Natural killer cell treated with Interleukin-12 subunit alpha and Interleukin-12 subunit beta and Interleukin-15 and Interleukin-18, amount 100 ng/mL, for 72 hours (primary cell): ENCODE measurements around the gene LRRK1. TPM values are rescaled to one million over a fixed set of nuclear protein-coding genes. Genes with fewer than 3 reads are reported as not detected.

Experiments
- ATAC-seq, 2 donors: fragments of 150-1000 bp; cut with Tn5 transposase in 1 of 2; sonication (Bioruptor Pico), chemical (Tn5 transposase) in 1 of 2; 2 replicates each; pipeline ENCODE4 v1.10.0; 2021
- DNase-seq: peaks from one replicate; pipeline ENCODE4 v3.0.0; 2022; ENCODE audit warnings: low spot score
- H3K27ac Mint-ChIP-seq, 2 donors: 1 replicate in 1 of 2; 2 replicates in 1 of 2; pipeline ENCODE4 v1.8.0; 2022; ENCODE audit warnings: mixed read lengths in 2 of 2, mild to moderate bottlenecking in 1 of 2, moderate library complexity in 1 of 2
- H3K27me3 Mint-ChIP-seq, 2 donors: 1 replicate in 1 of 2; 2 replicates in 1 of 2; pipeline ENCODE4 v1.8.0; 2022; ENCODE audit warnings: mixed read lengths in 2 of 2
- H3K36me3 Mint-ChIP-seq: one replicate; pipeline ENCODE4 v1.8.0; 2022; ENCODE audit warnings: mixed read lengths
- H3K4me1 Mint-ChIP-seq, 2 donors: 1 replicate in 1 of 2; 2 replicates in 1 of 2; pipeline ENCODE4 v1.8.0; 2022; ENCODE audit warnings: low read depth in 2 of 2, mixed read lengths in 2 of 2, mild to moderate bottlenecking in 1 of 2
- H3K4me3 Mint-ChIP-seq: one replicate; pipeline ENCODE4 v1.8.0; 2022; ENCODE audit warnings: mixed read lengths
- H3K9me3 Mint-ChIP-seq: 2 replicates; pipeline ENCODE4 v1.8.0; 2022; ENCODE audit warnings: mixed read lengths
- total RNA-seq, 2 donors: library from RNA; stranded (reverse); gene quantifications; one replicate each; pipeline ENCODE4 v1.2.3, GENCODE V29; 2022

Gene LRRK1
- total RNA-seq, 2 donors from 2014 or later = 0.17 to 0.70 TPM

DNA sequence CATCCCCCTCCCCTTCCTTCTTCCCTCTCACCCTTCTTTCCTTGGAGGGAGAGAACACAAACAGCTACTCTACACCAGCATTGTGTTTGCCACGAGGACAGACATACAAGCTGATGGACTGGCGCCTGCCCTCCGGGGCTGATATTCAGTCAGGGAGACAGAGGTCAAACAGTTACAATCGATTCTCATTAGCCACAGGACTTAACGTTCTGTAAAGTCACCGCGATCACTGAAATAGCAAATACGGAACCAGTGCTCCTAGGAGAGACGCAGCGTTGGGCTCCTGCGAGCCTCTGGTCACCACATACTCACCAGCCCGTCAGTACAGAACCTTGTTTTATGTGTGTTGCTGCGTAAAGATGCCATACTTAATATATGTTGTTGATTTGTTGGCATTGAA is 108.8 kb downstream of the LRRK1 start:
- no peak for DNase-seq
- H3K9me3 Mint-ChIP-seq = no peaks in the 10 kb centered on the region
- H3K27me3 Mint-ChIP-seq = peaks cover 12 to 18% of the 10 kb centered on the region in 2 donors
- no peak overlapping the region for H3K4me3 Mint-ChIP-seq
- no peaks in the 10 kb centered on the region for H3K36me3 Mint-ChIP-seq
- ATAC-seq = no peak
- no peaks in the 10 kb centered on the region for H3K4me1 Mint-ChIP-seq
- no peak overlapping the region for H3K27ac Mint-ChIP-seq

DNA sequence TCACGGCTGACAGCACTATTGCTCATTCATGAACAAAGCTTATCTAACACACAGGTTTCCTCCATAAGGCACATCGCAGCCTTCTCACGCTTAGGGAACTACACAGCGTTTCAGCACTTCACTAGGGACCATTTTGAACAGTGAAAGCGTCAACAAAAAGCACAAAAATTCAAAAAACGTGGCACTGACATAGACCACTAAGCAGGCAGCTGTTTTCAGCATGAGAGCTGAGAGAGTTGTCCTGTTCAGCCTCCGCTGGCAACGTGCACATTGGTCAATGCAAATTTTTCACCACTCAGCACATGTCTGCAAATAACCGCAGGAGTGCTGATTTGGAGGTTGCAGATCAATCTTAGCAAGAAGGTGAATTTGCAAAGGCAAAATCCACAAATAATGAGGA is 109.2 kb downstream of the LRRK1 start:
- DNase-seq (no peak), ATAC-seq (no peak)
- H3K27ac Mint-ChIP-seq = no peak overlapping the region
- H3K9me3 Mint-ChIP-seq = no peaks in the 10 kb centered on the region
- H3K4me3 Mint-ChIP-seq = no peak overlapping the region
- H3K4me1 Mint-ChIP-seq = no peaks in the 10 kb centered on the region
- H3K36me3 Mint-ChIP-seq = no peaks in the 10 kb centered on the region
- peaks cover 14 to 22% of the 10 kb centered on the region in 2 donors for H3K27me3 Mint-ChIP-seq

DNA sequence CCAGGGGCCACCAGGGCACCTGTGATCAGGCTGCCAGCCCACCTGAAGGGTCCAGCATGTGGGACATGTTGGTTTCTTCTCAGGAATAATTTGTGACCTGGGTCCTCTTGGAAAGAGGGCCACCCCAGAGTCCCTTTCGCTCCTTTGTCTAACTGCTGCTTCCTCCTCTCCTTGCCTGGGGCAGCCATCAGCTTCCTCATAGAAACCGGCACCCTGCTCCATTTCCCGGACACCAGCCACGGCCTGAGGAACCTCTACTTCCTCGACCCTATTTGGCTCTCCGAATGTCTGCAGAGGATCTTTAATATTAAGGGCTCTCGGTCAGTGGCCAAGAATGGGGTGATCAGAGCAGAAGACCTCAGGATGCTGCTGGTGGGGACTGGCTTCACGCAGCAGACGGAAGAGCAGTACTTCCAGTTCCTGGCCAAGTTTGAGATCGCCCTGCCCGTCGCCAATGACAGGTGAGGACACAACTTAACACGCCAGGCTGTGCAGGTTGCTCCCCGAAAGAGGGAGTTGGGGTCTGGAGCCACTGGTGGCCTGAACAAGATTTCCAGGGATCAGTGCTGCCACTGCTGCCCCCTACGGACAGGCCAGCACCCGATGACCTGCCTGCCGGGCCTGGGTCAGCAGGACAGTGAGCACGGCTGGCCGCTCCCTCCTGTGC is 109.7 kb downstream of the LRRK1 start:
- H3K4me1 Mint-ChIP-seq = no peaks in the 10 kb centered on the region
- H3K36me3 Mint-ChIP-seq = no peaks in the 10 kb centered on the region
- no peak overlapping the region for H3K4me3 Mint-ChIP-seq
- H3K27me3 Mint-ChIP-seq = peaks cover 17 to 27% of the 10 kb centered on the region in 2 donors
- ATAC-seq (no peak), DNase-seq (no peak)
- no peak overlapping the region for H3K27ac Mint-ChIP-seq
- no peaks in the 10 kb centered on the region for H3K9me3 Mint-ChIP-seq

DNA sequence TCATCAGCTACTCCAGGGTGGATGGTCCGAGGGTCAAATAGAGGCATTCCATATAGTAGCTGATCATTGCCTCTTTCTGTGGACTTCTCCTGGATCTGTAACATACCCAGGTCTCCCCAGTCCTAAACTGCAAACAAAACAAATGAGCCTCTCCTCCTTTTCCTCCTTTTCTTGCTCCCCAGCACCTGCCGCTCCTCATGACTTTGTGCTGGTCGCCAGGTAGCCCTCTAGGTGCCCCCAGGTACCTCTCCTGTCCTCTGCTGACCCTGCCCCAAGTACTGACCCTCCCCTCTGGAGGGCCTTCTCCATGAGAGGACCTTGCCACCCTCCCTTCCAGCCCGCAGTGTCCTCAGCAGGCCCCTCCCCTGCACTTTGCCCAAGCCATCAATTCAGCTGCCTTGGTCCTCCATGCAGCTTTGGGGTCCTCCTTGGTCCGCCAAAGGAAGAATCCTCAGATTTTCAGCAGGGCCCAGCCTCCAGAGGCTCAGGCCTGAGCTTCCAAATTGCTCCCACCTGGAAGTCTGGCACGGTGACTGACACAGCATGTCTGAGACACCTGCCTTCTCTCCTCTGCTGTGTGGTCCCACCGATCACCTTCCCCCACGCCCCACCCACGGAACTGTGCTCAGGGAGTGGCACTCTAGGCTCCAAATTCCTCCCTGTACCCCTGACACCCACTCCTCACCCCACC is 111.0 kb downstream of the LRRK1 start:
- Mint-ChIP-seq H3K9me3 (peaks cover 5% of the 10 kb centered on the region), H3K27me3 (peaks cover 27 to 39% of the 10 kb centered on the region in 2 donors), H3K36me3 (peaks cover 6% of the 10 kb centered on the region), H3K4me3 (no peak overlapping the region), H3K27ac (no peak overlapping the region), H3K4me1 (no peaks in the 10 kb centered on the region)
- no peak for DNase-seq
- no peak for ATAC-seq

DNA sequence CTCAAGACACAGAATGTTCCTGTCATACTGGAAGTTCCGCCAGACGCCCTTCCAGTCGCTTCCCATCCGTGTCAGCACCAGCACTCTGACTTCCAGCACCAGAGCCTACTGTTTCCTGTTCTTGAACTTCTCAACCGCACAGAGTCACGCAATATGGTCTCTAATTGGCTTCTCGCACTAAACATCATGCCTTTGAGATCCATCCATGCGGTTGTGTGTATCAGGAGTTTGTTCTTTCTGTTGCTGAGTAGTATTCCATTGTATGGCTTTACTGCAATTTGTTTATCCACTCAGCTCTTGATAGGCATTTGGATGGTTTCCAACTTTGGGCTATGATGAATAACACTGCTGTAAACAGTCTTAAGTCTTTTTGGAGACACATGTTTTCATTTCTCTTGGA is 112.1 kb downstream of the LRRK1 start:
- peaks cover 29 to 49% of the 10 kb centered on the region in 2 donors for H3K27me3 Mint-ChIP-seq
- no peak overlapping the region for H3K4me3 Mint-ChIP-seq
- H3K4me1 Mint-ChIP-seq = peaks cover 0 to 4% of the 10 kb centered on the region in 2 donors
- H3K36me3 Mint-ChIP-seq = peaks cover 14% of the 10 kb centered on the region
- no peak for ATAC-seq
- DNase-seq = no peak
- peaks cover 8% of the 10 kb centered on the region for H3K9me3 Mint-ChIP-seq
- H3K27ac Mint-ChIP-seq = no peak overlapping the region

DNA sequence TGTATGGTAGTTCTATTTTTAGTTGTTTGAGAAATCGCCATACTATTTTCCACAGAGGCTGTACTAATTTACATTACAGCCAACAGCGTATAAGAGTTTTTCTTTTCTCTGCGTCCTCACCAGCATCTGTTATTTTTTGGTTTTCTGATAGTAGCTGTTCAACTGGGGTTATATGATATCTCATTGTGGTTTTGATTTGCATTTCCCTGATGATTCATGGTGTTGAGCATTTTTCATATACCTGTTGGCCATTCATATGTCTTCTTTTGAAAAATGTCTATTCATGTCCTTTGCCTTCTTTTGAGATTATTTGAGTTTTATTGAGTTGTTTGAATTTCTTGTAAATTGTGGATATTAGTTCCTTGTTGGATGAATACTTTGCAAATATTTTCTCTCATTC is 114.6 kb downstream of the LRRK1 start:
- no peak for DNase-seq
- Mint-ChIP-seq H3K4me3 (no peak overlapping the region), H3K36me3 (peaks cover 18% of the 10 kb centered on the region), H3K4me1 (peaks cover 0 to 4% of the 10 kb centered on the region in 2 donors), H3K27ac (no peak overlapping the region), H3K9me3 (peaks cover 11% of the 10 kb centered on the region), H3K27me3 (peaks cover 37 to 62% of the 10 kb centered on the region in 2 donors)
- no peak for ATAC-seq

DNA sequence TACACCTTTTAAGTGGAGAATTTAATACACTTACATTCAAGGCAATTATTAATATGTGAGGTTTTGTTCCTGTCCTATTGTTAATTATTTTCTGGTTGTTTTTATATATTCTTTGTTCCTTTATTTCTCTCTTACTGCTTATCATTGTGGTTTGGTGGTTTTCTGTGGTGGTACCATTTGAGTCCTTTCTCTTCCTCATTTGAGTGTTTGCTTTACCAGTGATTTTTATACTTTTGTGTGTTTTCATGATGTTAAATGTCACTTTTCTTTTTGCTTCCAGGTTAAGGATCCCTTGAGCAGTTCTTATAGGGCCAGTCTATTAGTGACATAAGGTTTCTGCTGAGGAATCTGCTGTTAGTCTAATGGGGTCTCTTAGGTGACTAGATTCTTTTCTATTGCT is 116.5 kb downstream of the LRRK1 start:
- DNase-seq (no peak), ATAC-seq (no peak)
- no peak overlapping the region for H3K4me3 Mint-ChIP-seq
- H3K4me1 Mint-ChIP-seq = peaks cover 0 to 4% of the 10 kb centered on the region in 2 donors
- H3K36me3 Mint-ChIP-seq = peaks cover 18% of the 10 kb centered on the region
- peaks cover 11% of the 10 kb centered on the region for H3K9me3 Mint-ChIP-seq
- H3K27ac Mint-ChIP-seq = no peak overlapping the region
- peaks cover 43 to 77% of the 10 kb centered on the region in 2 donors for H3K27me3 Mint-ChIP-seq

DNA sequence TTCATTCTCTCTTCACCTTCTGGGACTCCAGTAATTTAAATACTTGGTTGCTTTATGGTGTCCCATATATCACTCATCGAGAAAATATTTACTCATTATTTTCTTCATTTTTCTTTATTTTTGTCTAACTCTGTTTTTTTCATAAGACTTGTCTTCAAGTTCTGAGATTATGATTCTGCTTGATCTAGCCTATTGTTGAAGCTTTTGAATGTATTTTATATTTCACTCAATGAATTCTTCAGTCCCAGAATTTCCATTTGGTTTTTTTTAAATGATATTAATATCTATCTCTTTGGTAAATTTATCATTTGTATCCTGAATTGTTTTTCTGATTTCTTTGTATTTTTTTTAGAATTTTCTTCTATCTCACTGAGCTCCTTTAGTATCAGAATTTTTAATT is 117.0 kb downstream of the LRRK1 start:
- DNase-seq (no peak), ATAC-seq (no peak)
- no peak overlapping the region for H3K4me3 Mint-ChIP-seq
- H3K9me3 Mint-ChIP-seq = peaks cover 11% of the 10 kb centered on the region
- peaks cover 0 to 4% of the 10 kb centered on the region in 2 donors for H3K4me1 Mint-ChIP-seq
- no peak overlapping the region for H3K27ac Mint-ChIP-seq
- H3K36me3 Mint-ChIP-seq = peaks cover 18% of the 10 kb centered on the region
- peaks cover 37 to 77% of the 10 kb centered on the region in 2 donors for H3K27me3 Mint-ChIP-seq

DNA sequence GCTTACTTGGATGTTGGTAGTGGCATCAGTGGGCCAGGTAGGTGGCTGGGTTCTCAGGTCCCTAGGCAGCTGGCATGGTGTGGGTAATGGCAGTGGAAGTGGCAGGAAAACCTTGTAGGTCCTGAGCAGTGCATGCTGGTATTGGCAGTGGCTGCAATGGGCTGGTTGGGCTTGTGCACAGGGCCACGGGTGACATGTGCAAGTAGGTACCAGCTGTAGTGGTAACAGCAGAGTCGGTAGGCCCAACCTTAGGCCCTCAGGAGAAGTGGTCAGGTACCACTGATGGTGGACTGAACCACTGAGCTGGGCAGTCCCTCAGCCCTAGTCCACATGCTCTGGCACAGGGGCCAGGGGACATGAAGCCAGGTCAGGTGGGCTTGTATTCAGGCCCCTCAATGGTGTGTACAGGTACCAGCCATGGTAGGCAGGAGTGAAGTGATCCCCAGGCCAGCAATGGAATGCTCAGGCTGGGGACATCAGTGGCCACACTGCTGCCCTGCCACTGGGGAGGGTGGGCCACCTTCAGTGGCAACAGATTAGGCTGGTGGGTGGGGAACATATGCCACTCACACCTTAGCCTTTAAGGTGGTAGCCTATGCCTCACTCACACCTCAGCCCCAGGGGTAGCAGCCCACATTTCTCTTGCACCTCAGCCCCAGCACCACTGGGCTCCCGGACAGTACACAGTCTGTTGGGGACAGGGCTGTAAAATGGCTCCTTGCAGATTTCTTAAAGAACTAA is 118.1 kb downstream of the LRRK1 start:
- Mint-ChIP-seq H3K4me3 (no peak overlapping the region), H3K4me1 (peaks cover 0 to 4% of the 10 kb centered on the region in 2 donors), H3K27ac (no peak overlapping the region), H3K9me3 (peaks cover 11% of the 10 kb centered on the region), H3K36me3 (peaks cover 18% of the 10 kb centered on the region), H3K27me3 (peaks cover 38 to 83% of the 10 kb centered on the region in 2 donors)
- no peak for DNase-seq
- ATAC-seq = peak; percentile 27 to 36

DNA sequence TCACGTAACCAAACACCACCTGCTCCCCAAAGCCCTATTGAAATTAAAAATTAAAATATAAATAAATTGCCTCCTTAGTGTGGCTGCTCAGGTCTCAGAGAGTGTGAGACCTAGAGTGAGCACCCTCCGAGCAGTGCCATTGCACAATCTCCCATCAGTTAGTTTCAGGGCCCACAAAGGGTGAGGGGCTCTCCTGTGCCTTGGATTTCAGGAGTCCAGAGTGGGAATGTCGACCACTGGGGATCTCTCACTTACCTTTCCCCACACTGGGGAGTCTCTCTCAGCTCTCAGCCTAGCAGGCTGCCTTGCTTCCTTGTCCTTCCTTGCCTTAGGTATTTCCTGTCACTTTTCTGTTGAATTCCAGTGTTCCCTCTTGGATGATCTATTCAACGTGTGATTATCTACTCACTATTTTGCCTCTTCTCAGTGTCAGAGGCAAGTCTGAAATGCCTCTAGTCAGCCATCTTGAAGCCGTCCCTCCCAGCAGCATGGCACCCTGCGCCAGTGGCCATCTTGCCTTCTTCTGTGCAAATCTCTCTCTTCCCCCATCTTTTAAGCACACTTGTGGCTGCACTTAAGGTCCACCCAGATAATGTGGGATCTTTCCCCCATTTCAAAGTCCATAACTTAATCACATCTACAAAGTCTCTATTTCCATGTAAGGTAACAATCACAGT is 119.3 kb downstream of the LRRK1 start:
- DNase-seq (no peak), ATAC-seq (no peak)
- Mint-ChIP-seq H3K27ac (no peak overlapping the region), H3K36me3 (peaks cover 18% of the 10 kb centered on the region), H3K4me3 (no peak overlapping the region), H3K4me1 (peaks cover 0 to 4% of the 10 kb centered on the region in 2 donors), H3K9me3 (peaks cover 11% of the 10 kb centered on the region), H3K27me3 (peaks cover 37 to 72% of the 10 kb centered on the region in 2 donors)

DNA sequence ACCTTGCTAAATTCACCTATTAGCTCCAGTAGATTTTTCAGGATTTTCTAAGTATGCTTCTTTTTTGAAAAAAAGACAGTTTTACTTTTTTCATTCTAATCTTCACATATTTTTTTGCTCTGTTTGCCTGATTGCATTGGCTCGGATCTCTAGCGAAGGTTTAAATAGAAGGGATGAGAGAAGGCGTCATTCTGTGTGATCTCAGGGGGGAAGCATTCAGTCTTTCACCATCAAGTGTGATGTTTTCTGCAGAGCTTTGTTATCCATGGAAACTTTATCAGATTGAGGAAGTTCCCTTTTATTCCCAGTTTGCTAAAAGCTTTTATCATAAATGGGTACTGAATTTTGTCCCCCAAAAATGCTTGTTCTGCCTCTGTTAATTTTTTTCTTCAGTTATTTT is 120.3 kb downstream of the LRRK1 start:
- Mint-ChIP-seq H3K27ac (no peak overlapping the region), H3K36me3 (peaks cover 18% of the 10 kb centered on the region), H3K9me3 (peaks cover 11% of the 10 kb centered on the region), H3K27me3 (peaks cover 31 to 63% of the 10 kb centered on the region in 2 donors), H3K4me3 (no peak overlapping the region), H3K4me1 (peaks cover 0 to 4% of the 10 kb centered on the region in 2 donors)
- no peak for DNase-seq
- no peak for ATAC-seq

DNA sequence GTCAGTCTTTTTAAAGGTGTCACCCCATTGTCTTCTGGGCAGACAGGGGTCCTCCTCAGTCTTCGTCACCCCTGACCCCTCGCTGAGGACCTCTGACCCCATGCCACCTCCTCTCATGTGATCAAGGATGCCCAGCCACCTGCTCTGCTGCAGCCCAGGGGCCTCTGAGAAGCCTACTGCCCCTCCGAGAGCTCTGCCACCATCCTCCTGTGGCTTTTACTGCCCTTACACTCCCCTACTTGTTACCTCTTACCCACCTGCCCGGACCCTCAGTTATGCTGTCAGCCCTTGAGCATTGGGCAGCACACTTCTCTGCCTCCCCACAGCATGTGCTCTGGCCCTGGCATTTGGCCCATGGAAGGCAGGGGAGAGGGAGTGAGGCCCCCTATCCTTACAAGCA is 123.2 kb downstream of the LRRK1 start:
- peaks cover 20 to 39% of the 10 kb centered on the region in 2 donors for H3K27me3 Mint-ChIP-seq
- no peak overlapping the region for H3K27ac Mint-ChIP-seq
- no peaks in the 10 kb centered on the region for H3K9me3 Mint-ChIP-seq
- H3K36me3 Mint-ChIP-seq = no peaks in the 10 kb centered on the region
- H3K4me1 Mint-ChIP-seq = no peaks in the 10 kb centered on the region
- ATAC-seq (no peak), DNase-seq (no peak)
- no peak overlapping the region for H3K4me3 Mint-ChIP-seq

DNA sequence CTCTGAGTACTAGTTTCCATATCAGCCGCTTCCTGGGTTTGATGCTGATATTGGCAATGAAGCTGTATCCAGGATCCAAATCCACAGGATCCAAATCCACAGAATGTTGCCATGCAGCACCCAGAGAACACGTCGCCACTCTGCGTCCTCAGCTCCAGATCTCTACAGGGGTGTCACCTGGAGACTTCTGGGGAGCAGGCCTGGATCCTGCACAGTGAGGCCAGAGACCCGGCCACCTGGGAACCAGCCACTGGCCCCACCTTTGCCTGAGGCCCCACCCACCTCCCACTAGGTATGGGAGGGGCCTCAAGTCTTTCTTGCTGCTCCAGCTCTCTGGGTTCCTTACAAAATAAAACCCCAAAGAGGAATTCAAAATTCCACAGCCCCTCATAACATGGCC is 123.9 kb downstream of the LRRK1 start:
- Mint-ChIP-seq H3K9me3 (no peaks in the 10 kb centered on the region), H3K36me3 (no peaks in the 10 kb centered on the region), H3K27me3 (peaks cover 20 to 39% of the 10 kb centered on the region in 2 donors), H3K4me1 (no peaks in the 10 kb centered on the region), H3K4me3 (no peak overlapping the region), H3K27ac (no peak overlapping the region)
- DNase-seq = no peak
- no peak for ATAC-seq
